Panc1 (cell line): ENCODE results near the gene ATG13. TPM values are rescaled to one million over a fixed set of nuclear protein-coding genes. Genes with fewer than 3 reads are reported as not detected.

ENCODE experiments used
- ATAC-seq: fragments of 200-7000 bp; cut with Tn5 transposase; 2 replicates; pipeline ENCODE4 v1.9.1; 2020; ENCODE audit warnings: mild to moderate bottlenecking, moderate library complexity
- BruUV-seq: library from RNA; stranded (reverse); fragments of 400-500 nt; replicated peaks from 2 replicates; lab custom pipeline; 2021; lab: Mats Ljungman, UMichigan
- CTCF ChIA-PET: fragments of 300-600 bp; sonication (Branson Sonifier 250); formaldehyde crosslinking; loops from one replicate; lab custom pipeline; 2022; ENCODE audit warnings: antibody characterized with exemption; lab: Charles Lee
- POLR2A ChIA-PET: fragments of 300-600 bp; sonication (Branson Sonifier 250); formaldehyde crosslinking; loops from one replicate; lab custom pipeline; 2022; ENCODE audit warnings: antibody characterized with exemption; lab: Charles Lee
- DNase-seq: peaks from one replicate; pipeline ENCODE4 v3.0.0-alpha.2; 2010; ENCODE audit warnings: low read depth, low spot score
- H3K27ac ChIP-seq: 2 replicates; pipeline ENCODE4 v1.5.1; 2011; ENCODE audit warnings: mild to moderate bottlenecking, low read length, inconsistent platforms
- H3K27me3 ChIP-seq: fragments of 200-500 bp; sonication (Bioruptor generic); 2 replicates; pipeline ENCODE4 v1.6.0; 2014; ENCODE audit warnings: low read length, inconsistent platforms; ENCODE audit not compliant: control insufficient read depth, insufficient read depth
- H3K36me3 ChIP-seq: fragments of 200-500 bp; sonication (Bioruptor generic); 2 replicates; pipeline ENCODE4 v1.5.1; 2014; ENCODE audit warnings: inconsistent platforms, mild to moderate bottlenecking, low read length, moderate library complexity; ENCODE audit not compliant: control insufficient read depth, insufficient read depth
- H3K4me1 ChIP-seq: 2 replicates; pipeline ENCODE4 v1.5.1; 2011; ENCODE audit warnings: inconsistent platforms, mild to moderate bottlenecking, low read length, moderate library complexity; ENCODE audit not compliant: control insufficient read depth, insufficient read depth
- H3K4me3 ChIP-seq, 2 experiments: 2 replicates each; pipeline ENCODE4 v1.5.1; 2011 to 2012; ENCODE audit warnings: low read depth in 2 of 2, low read length in 2 of 2, mild to moderate bottlenecking in 2 of 2, inconsistent platforms in 1 of 2, moderate library complexity in 1 of 2
- H3K9me3 ChIP-seq: fragments of 200-500 bp; sonication (Bioruptor generic); 2 replicates; pipeline ENCODE4 v1.5.1; 2014; ENCODE audit warnings: low read depth, mild to moderate bottlenecking, inconsistent platforms, low read length, moderate library complexity; ENCODE audit not compliant: control insufficient read depth, insufficient read depth
- CTCF ChIP-seq: fragments of 450-650 bp; IDR thresholded peaks from 2 replicates; pipeline ENCODE4 v1.5.1; 2017; ENCODE audit warnings: mild to moderate bottlenecking
- SIN3A ChIP-seq: IDR thresholded peaks from 2 replicates; pipeline ENCODE4 v1.6.1; 2012; ENCODE audit warnings: low read depth, mild to moderate bottlenecking, low read length, moderate library complexity, borderline replicate concordance; ENCODE audit not compliant: insufficient read depth
- in situ Hi-C: cut with HindIII; loops from 2 replicates; pipeline ENCODE4 v1.10.0; 2016; ENCODE audit warnings: low sequenced_read_pairs, low pct_unique_long_range_greater_than_20kb
- intact Hi-C: fragments of 100-400 bp; cut with micrococcal nuclease; formaldehyde crosslinking; loops from one replicate; pipeline ENCODE4 v1.10.0; 2022; ENCODE audit not compliant: unreplicated experiment
- total RNA-seq: library from RNA; stranded (reverse); gene quantifications from one replicate; pipeline ENCODE4 v1.2.1, GENCODE V29; 2021; ENCODE audit not compliant: unreplicated experiment
- TF ChIP-seq, protein P1 (sequence below), 2 experiments: IDR thresholded peaks; 2 replicates each; pipeline ENCODE4 v1.6.1; 2011 to 2012; ENCODE audit warnings: low read depth in 2 of 2, control low read depth in 1 of 2, low read length in 1 of 2, mild to moderate bottlenecking in 1 of 2, moderate library complexity in 1 of 2; ENCODE audit not compliant: insufficient read depth in 1 of 2

ATG13 gene
- total RNA-seq, 1 experiment from 2014 or later, result 57.9 TPM

GRCh38 chr11:46724088-46724487 lies 106.7 kb downstream of the ATG13 start:
- ChIA-PET CTCF (no interaction called here), POLR2A (interaction anchor here (0.7 to 0.9 kb wide), 2 partner anchors 52 to 55 kb away, joined by 7 to 8 read pairs; no protein-coding TSS in a partner anchor)
- no peak overlapping the region for H3K4me3 ChIP-seq
- H3K9me3 ChIP-seq, result no peaks in the 10 kb centered on the region
- TF ChIP-seq, protein P1, sequence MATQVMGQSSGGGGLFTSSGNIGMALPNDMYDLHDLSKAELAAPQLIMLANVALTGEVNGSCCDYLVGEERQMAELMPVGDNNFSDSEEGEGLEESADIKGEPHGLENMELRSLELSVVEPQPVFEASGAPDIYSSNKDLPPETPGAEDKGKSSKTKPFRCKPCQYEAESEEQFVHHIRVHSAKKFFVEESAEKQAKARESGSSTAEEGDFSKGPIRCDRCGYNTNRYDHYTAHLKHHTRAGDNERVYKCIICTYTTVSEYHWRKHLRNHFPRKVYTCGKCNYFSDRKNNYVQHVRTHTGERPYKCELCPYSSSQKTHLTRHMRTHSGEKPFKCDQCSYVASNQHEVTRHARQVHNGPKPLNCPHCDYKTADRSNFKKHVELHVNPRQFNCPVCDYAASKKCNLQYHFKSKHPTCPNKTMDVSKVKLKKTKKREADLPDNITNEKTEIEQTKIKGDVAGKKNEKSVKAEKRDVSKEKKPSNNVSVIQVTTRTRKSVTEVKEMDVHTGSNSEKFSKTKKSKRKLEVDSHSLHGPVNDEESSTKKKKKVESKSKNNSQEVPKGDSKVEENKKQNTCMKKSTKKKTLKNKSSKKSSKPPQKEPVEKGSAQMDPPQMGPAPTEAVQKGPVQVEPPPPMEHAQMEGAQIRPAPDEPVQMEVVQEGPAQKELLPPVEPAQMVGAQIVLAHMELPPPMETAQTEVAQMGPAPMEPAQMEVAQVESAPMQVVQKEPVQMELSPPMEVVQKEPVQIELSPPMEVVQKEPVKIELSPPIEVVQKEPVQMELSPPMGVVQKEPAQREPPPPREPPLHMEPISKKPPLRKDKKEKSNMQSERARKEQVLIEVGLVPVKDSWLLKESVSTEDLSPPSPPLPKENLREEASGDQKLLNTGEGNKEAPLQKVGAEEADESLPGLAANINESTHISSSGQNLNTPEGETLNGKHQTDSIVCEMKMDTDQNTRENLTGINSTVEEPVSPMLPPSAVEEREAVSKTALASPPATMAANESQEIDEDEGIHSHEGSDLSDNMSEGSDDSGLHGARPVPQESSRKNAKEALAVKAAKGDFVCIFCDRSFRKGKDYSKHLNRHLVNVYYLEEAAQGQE (IDR thresholded peaks at IDR 0.05; ENCODE audit: insufficient read depth in 1 of 2, low read depth in 2 of 2, low read length in 1 of 2), result no peak
- TF ChIP-seq SIN3A (no peak), CTCF (no peak)
- no peaks in the 10 kb centered on the region for H3K36me3 ChIP-seq
- no peaks in the 10 kb centered on the region for H3K27me3 ChIP-seq
- H3K27ac ChIP-seq, result no peak overlapping the region
- intact Hi-C loops (no loop called here), in situ Hi-C loops (no loop called here)
- no TSS peak for BruUV-seq
- no peak for ATAC-seq
- no peaks in the 10 kb centered on the region; the same call in 1 of the 2 replicates for H3K4me1 ChIP-seq
- DNase-seq, result no peak

Other genes starting within 250 kb of the ATG13 start
- 252 TPM for gene MDK, start 235.9 kb upstream of the ATG13 start, total RNA-seq
- gene CHRM4, start 225.8 kb upstream of the ATG13 start, total RNA-seq, result 3.1 TPM
- gene AMBRA1, start 23.5 kb upstream of the ATG13 start, total RNA-seq, result 40.0 TPM
- 6.4 TPM for gene HARBI1, start 326 bp upstream of the ATG13 start, total RNA-seq
- gene ARHGAP1, start 83.1 kb downstream of the ATG13 start, total RNA-seq, result 43.5 TPM
- 19.8 TPM for gene ZNF408, start 83.5 kb downstream of the ATG13 start, total RNA-seq
- 0.64 TPM for gene F2, start 101.7 kb downstream of the ATG13 start, total RNA-seq
- 191 TPM for gene CKAP5, start 228.7 kb downstream of the ATG13 start, total RNA-seq